Gastroesophageal sphincter (tissue), 4 donors: Measurements from ENCODE around the gene RPS27L. TPM values are rescaled to one million over a fixed set of nuclear protein-coding genes. Genes with fewer than 3 reads are reported as not detected.

Experiments
- ATAC-seq: fragments of 150-250 bp; one replicate; pipeline ENCODE4 v1.9.1; 2016; ENCODE audit warnings: mild to moderate bottlenecking, moderate library complexity
- H3K27ac ChIP-seq, 4 donors: fragments of 200-600 bp; sonication (generic) in 3 of 4; 1 replicate in 3 of 4; 2 replicates in 1 of 4; pipeline ENCODE4 v1.5.1; 2016 to 2019
- H3K27me3 ChIP-seq: fragments of 200-600 bp; sonication (generic); one replicate; pipeline ENCODE4 v1.5.1; 2019
- H3K36me3 ChIP-seq, 2 donors: fragments of 200-600 bp; sonication (generic); one replicate each; pipeline ENCODE4 v1.5.1; 2019; ENCODE audit warnings: control low read depth in 1 of 2
- H3K4me1 ChIP-seq, 3 donors: fragments of 200-600 bp; sonication (generic); 1 replicate in 2 of 3; 2 replicates in 1 of 3; pipeline ENCODE4 v1.5.1; 2016 to 2019; ENCODE audit warnings: control low read depth in 2 of 3
- H3K4me3 ChIP-seq, 2 donors: fragments of 200-600 bp; sonication (generic); one replicate each; pipeline ENCODE4 v1.5.1; 2019; ENCODE audit warnings: mild to moderate bottlenecking in 1 of 2, moderate library complexity in 1 of 2
- H3K9me3 ChIP-seq, 3 donors: fragments of 200-600 bp; sonication (generic); one replicate each; pipeline ENCODE4 v1.5.1; 2017 to 2019; ENCODE audit warnings: control low read depth in 2 of 3
- CTCF ChIP-seq, 4 experiments: fragments of 200-600 bp in 2 of 4; fragments of 450-650 bp in 2 of 4; sonication (generic) in 1 of 4; IDR thresholded peaks; one replicate each; pipeline ENCODE4 v1.5.1; 2017 to 2019; ENCODE audit warnings: antibody characterized with exemption in 4 of 4, mild to moderate bottlenecking in 2 of 4, moderate library complexity in 2 of 4
- EP300 ChIP-seq: sonication (generic); formaldehyde crosslinking; IDR thresholded peaks from one replicate; pipeline ENCODE4 v1.6.1; 2017; ENCODE audit warnings: antibody characterized with exemption, mild to moderate bottlenecking
- POLR2A ChIP-seq, 2 donors: fragments of 450-650 bp; IDR thresholded peaks; one replicate each; pipeline ENCODE4 v1.6.1; 2017; ENCODE audit warnings: antibody characterized with exemption in 2 of 2, mild to moderate bottlenecking in 2 of 2, moderate library complexity in 1 of 2
- POLR2AphosphoS5 ChIP-seq: sonication (generic); formaldehyde crosslinking; IDR thresholded peaks from one replicate; pipeline ENCODE4 v1.6.1; 2017; ENCODE audit warnings: antibody characterized with exemption
- WGBS, 2 donors: methylation state at CpG; one replicate each; pipeline ENCODE4 v1.1.5; 2018; ENCODE audit warnings: low coverage in 1 of 2; 5-methylcytosine and 5-hydroxymethylcytosine counted together
- total RNA-seq, 4 donors: library from RNA; depleted of rRNA; stranded (reverse); fragments of >200 nt; gene quantifications; one replicate each; pipeline ENCODE4 v1.1.0, GENCODE V29; 2016

RPS27L gene
- total RNA-seq, 4 donors from 2014 or later: 85.1 to 118 (median 106) TPM

GRCh38 chr15:63195569-63196015 is 38.3 kb upstream of the RPS27L start:
- no peaks in the 10 kb centered on the region for H3K27me3 ChIP-seq
- no peak for ATAC-seq
- peaks cover 0 to 78% (median 0%) of the 10 kb centered on the region in 3 donors for H3K4me1 ChIP-seq
- TF ChIP-seq CTCF (IDR thresholded peaks at IDR 0.05) (no peak), POLR2AphosphoS5 (no peak), EP300 (no peak), POLR2A (IDR thresholded peaks at IDR 0.05) (no peak)
- H3K27ac ChIP-seq: peak overlapping the region in 2 of 4 donors; percentile 15 to 27
- H3K4me3 ChIP-seq: no peak overlapping the region
- no peaks in the 10 kb centered on the region for H3K9me3 ChIP-seq
- WGBS, 2 donors: 55 to 65% methylated on average over 3 of the region's 3 CpGs
- H3K36me3 ChIP-seq: peaks cover 0 to 4% of the 10 kb centered on the region in 2 donors

GRCh38 chr15:63194880-63195568 is 37.7 kb upstream of the RPS27L start:
- ATAC-seq: no peak
- WGBS, 2 donors: 60 to 62% methylated on average over 4 of the region's 4 CpGs
- TF ChIP-seq CTCF (IDR thresholded peaks at IDR 0.05) (no peak), EP300 (no peak), POLR2A (IDR thresholded peaks at IDR 0.05) (no peak), POLR2AphosphoS5 (no peak)
- H3K27me3 ChIP-seq: no peaks in the 10 kb centered on the region
- H3K9me3 ChIP-seq: no peaks in the 10 kb centered on the region
- peaks cover 0 to 80% (median 0%) of the 10 kb centered on the region in 3 donors for H3K4me1 ChIP-seq
- H3K27ac ChIP-seq: peak overlapping the region in 2 of 4 donors; percentile 15 to 27
- no peak overlapping the region for H3K4me3 ChIP-seq
- peaks cover 0 to 4% of the 10 kb centered on the region in 2 donors for H3K36me3 ChIP-seq

GRCh38 chr15:63194302-63194701 is 37.0 kb upstream of the RPS27L start:
- Histone ChIP-seq H3K4me3 (no peak overlapping the region), H3K9me3 (no peaks in the 10 kb centered on the region), H3K4me1 (peaks cover 0 to 80% (median 0%) of the 10 kb centered on the region in 3 donors), H3K36me3 (peaks cover 0 to 4% of the 10 kb centered on the region in 2 donors), H3K27ac (peak overlapping the region in 2 of 4 donors; percentile 15 to 27), H3K27me3 (no peaks in the 10 kb centered on the region)
- ATAC-seq: no peak
- no peak for TF ChIP-seq POLR2AphosphoS5
- TF ChIP-seq EP300: no peak
- no peak for TF ChIP-seq CTCF (IDR thresholded peaks at IDR 0.05)
- no peak for TF ChIP-seq POLR2A (IDR thresholded peaks at IDR 0.05)
- WGBS, 2 donors: 68 to 87% methylated on average over 4 of the region's 4 CpGs

- Histone ChIP-seq H3K27me3 (no peaks in the 10 kb centered on the region), H3K4me3 (no peak overlapping the region), H3K4me1 (peaks cover 0 to 78% (median 0%) of the 10 kb centered on the region in 3 donors), H3K36me3 (peaks cover 0 to 3% of the 10 kb centered on the region in 2 donors), H3K27ac (no peak overlapping the region), H3K9me3 (no peaks in the 10 kb centered on the region)
- no peak for ATAC-seq
- TF ChIP-seq POLR2AphosphoS5 (no peak), CTCF (IDR thresholded peaks at IDR 0.05) (no peak)
- WGBS, 2 donors: 94 to 95% methylated on average over 2 to 5 of the region's 5 CpGs
Observed at GRCh38 chr15:63192619-63193206, 35.4 kb upstream of the RPS27L start.
